OCI-M2 (cell line): ENCODE measurements around the gene ABCD4.

ENCODE experiments used
- DNase-seq: peaks from one replicate; lab custom pipeline; 2025; ENCODE audit not compliant: unreplicated experiment; lab: John Stamatoyannopoulos, UW

Gene ABCD4

GRCh38 chr14:74238974-74239847 is 63.5 kb downstream of the ABCD4 start, which contains the start of gene VSX2:
VSX2 (plus strand) TSS chr14:74239449; CDS start chr14:74239562, 113 bp downstream.
- no peak for DNase-seq

GRCh38 chr14:74237441-74237840 is 65.3 kb downstream of the ABCD4 start:
- DNase-seq: no peak
